ENCODE results near the gene KCNK17.
"Not testable (repeated sequence)": the region's sequence is repeated elsewhere in the genome, so short reads cannot be mapped to it uniquely, and the experiment has no call there.

Gene KCNK17

DNA sequence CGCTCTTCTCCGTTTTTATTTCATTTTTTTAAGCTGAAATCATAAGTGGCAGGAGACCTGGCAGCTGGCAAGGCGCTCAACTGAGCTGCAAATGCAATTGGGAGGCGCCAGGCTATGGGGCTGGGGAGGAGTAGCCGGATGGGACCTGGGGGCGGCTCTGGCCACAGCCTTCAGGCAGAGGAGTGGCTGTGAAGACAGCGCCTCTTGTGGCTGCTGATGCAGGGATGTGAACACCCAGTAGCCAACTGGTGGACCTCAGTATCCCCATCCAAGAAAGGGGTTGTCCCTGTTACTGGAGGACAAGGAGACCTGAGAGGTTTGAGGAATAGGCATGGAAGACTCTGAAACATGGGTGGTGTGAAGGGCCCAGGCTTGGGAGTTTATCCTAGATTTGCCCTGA, 12.6 kb downstream of the KCNK17 start:
- DNase-seq: peak; percentile 16

DNA sequence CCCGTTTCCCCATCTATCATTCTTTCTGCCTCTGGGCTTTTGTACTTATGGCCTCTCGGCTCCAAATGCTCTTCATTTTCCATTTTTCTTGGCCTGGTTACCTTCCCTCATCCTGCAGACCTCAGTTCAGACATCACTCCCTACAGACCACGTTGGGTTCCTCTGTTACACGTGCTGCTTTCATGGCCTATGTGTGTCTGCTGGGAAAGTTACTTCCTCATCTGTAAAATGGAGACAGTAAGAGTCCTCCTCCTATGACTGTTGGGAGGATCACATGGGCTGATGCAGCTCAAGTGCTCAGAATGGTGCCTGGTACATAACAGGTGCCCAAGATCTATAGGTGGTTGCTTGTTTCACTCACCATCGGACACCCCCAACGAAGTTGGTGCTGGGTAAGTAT, 13.5 kb downstream of the KCNK17 start:
- DNase-seq: no peak

DNA sequence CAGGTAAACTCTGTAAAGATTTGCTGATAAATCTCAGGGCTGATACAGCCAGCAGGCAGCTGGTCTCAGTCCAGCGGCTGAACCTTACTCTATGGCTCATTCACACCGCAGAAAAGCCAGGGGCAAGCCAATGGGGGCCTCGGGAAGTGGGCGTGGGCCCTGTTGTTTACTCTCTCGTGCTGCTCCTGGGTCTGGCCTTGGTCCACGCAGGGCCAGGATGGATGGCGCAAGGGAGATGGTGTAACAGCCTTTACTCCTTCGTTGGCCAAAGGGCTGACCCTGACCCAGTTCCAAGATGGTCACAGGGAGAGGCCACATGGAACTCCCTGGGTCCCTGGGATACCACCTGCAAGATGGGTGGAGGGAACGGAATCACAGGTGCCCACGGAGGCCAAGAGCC, 16.2 kb downstream of the KCNK17 start:
- no peak for DNase-seq

DNA sequence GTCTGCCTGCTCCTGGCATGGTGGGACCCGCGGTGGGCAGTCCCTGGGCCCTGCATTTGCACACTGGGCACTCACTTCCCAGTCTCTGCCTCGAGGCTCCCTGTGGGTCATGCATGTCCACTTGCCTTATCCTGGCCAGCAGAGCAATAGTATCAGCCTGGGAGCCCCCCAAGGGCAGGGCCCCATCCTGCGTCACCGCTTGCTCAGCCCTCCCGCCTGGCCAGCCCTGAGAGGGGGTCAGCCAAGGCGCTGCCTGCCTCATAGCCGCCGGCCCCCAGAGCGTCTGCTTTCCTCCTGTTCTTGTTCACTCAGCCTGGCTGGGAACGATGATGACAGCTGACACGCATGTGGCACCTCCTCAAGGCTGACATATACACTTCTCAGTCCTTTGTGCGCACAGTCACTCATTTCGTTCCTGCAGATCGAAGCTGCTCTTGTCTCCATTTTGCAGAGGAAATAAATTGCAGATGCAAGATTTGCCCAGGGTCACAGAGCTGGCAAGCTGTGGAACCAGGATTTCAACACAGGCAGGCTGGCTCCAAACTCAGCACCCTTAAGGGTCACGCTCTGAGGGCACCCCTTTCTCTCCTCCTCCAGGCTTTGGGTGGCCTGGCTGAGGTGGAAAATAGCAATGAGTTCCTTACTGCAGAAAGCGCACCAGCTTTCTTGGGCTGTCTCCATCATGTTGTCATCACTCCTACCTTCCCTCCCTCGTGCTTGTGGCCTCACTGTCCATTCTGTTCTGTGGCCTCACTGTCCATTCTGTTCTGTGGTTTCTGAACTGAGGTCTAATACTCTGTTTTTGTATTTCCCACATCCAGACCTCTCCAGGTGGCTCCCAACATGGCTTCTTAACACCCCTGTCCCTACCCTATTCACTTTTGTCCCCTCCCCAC, 17.2 kb downstream of the KCNK17 start:
- no peak for DNase-seq

DNA sequence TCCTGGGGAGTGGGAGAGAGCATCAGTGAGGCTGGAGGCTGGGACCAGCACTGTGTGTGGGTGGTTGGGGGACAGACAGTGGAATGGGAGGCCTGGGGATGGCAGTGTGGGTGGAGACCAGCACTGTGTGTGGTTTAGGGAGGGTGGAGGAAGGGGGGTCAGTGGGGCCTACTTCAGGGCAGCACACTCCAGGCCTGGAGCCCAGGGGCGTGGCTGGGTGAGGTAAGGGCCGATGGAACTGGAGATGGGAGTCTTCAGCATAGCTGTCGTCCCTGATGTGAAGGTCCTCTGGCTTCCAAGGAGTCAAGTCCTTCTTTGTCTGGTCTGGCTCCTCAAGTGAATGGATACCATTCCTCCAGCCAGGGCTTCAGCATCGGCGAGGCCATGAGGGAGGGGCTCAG, 18.6 kb downstream of the KCNK17 start:
- DNase-seq: peak; percentile 10

DNA sequence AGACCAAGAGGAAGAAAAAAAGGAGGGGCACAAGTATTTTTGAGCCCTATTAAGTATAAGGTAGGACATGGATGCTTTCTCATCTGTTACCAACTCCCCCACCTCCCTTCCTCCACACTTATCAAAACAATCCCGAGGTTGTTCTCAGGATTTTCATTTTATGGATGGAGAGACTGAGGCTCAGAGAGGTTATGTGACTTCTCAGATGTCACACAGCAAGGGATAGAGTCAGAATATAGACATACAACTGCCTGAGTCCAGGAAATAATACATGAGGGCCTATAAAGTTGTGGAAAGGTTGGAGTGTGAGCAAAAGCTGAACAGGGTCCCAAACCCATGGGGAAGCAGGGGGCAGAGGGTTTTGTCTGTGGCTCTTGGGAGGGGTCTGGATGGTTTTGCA, 19.3 kb downstream of the KCNK17 start:
- no peak for DNase-seq

DNA sequence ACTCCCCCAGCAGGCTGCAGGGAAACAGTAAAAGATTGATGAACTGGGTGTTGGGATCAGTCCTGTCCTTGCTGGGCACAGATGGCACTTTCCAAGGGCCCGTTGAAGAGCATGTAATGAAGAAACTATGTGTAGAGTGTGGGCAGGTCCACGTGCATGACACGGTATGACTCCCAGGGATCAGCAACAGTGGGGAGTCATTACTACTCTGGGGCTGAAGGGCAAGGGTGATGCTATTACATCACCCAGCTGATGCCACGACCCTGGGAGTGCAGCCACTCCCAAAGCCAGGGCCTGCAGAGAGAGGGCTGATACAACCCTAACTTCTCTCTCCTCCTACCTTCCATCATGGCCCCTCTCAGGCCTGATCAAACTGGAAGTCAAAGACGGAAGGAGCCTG, 20.1 kb downstream of the KCNK17 start:
- no peak for DNase-seq

DNA sequence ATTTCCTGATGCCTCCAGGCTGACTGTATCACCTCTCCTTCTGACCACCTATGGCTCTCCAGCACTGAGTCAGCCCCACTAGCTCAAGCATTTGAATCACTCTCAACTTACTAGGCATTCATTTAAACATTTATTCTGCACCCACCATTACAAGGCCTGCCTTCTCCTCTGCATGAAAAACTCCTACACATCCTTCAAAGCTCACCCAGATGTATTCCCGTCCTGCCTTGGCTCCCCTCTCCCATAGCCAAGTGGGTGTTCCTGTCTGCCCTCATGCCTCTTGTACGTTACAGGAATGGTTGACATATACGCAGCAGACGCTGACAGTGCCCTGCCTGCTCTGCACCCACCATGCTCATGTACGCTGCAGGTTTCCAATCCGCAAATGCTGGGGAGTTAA, 21.6 kb downstream of the KCNK17 start:
- DNase-seq: no peak

DNA sequence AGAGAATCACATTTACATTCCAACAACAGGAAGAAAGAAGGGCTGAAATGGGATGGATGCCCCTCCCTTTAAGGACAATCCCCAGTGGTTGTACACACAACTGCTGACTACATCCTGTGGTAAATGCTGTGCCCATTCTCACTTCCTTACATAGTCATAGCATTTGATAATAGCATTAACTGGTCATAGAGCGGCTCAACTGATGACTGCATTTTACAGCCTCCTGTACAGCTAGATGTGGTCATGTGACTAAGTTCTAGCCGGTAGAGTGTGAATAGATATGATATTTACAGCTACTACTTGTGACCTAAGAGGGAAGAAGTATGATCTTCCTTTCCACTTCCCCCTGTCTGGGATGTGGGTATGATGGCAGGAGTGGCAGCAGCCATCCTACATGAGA, 24.7 kb downstream of the KCNK17 start:
- no peak for DNase-seq

DNA sequence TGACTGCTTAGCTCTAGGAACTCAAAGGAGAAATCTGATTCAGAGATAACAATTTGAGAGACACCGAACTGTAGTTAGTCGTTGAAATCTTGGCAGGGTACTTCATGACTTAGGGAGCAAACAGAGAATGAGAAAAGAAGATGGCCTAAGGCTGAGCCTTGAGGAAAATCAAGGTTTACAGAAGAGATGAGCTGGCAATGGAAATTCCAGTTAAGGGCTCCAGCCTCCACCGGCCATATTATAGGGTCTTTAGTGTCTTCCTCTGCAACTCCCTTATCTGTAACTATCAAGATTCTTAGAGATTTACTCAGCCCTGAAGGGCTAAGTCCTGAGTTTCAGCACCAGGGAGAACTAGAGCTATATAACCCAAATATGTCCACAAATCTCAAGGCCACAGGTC, 26.6 kb downstream of the KCNK17 start:
- DNase-seq: no peak

DNA sequence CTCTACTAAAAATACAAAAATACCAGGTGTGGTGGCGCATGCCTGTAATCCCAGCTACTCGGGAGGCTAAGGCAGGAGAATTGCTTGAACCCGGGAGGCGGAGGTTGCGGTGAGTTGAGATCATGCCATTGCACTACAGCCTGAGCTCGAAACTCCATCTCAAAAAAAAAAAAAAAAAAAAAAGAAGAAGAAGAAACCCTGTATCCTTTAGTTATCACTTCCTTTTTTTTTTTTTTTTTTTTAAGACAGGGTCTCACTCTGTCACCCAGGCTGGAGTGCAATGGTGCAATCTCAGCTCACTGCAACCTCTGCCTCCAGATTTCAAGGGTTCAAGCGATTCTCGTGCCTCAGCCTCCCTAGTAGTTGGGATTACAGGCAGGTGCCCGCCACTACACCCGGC, 27.6 kb downstream of the KCNK17 start:
- DNase-seq: not testable (repeated sequence)

DNA sequence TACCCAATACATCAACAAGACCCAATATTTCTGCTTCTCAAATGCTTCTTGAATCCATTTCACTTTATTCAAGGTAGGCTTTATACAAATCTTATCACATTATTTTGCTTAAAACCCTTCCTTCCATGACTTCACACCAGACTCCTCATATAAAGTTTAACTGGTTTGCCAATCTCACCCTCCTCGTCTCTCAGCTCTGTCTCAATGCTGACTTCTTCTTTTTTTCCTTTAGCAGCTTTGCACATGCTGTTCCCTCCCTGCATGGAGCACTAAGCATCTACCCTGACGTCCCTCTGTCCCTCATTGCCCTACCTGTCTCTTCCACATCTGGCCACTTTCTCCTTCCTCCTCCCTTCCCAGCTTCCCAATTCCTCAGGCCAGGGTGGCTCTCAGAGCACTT, 31.4 kb downstream of the KCNK17 start:
- DNase-seq: no peak

DNA sequence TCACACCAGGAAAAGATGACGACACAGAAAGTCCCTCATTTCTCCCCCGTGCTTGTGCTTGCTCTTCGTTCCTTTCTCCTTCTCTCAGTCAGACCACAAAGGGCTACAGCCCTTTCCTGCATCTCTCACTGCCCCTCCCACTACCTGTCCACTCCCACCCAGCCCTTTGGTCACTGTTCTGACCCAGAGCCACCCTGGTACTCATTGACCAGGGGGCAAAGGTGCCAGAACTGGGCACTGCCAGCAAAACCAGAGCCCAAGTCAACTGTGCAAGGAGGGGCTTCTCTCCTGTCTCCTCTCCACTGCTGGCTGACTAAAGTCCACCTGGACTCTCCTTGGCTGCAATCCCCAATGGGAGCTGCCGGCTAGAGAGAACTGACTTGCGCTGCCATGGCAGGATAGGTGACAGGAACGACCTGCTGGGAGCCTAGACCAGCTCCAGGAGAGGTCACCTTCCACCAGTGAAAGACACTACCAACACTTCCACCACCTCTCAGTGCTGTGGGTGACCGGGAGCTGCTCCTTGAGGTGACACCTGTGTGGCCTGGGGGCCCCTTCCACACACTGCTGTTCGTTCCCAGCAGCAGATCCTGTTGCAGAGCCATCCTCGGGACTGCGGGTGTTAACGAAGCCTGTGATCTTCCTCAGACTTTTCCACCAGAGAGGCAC, 32.8 kb downstream of the KCNK17 start:
- no peak for DNase-seq

DNA sequence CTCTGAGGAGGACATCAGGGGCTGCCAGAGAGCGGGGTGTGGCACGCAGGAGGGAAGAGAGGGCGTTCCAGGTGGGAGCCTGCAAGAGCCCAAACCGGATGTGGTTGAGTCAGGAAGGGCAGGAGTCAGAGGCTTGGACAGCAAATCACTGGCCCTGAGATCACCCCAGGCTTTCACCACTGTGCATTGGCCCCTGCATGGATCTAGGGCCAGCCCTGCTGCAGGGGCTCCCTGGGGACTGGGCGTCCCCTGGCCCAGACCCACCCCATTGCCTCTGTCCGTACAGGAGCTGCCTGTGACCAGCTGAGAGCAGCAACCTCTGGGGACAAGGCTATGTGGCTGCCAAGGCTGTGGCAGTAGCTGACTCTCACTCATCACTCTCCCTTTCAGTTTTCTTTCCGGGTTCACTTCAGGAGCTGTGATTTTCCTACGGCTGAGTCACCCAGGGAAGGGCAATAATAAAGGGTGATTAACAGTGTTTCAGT, 33.9 kb downstream of the KCNK17 start:
- no peak for DNase-seq

DNA sequence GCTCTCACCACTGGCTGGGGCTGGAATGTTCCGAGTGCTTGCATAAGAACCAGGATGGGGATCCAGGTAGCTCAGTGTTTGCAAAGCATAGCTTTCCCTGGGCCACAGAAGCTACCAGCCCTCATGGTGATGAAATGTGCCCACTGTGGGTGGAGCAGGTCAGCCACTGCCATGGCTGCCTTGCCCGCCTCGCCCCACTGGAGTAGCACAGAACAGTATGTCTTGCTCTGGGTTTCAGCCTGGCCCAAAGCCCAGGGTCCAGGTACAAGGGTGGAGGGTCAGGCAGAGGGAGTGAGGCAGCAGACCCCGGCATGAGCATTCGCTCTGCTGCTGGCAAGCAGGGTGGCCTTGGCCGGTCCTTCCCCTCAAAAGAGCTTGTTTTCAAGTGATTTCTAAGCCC, 34.7 kb downstream of the KCNK17 start:
- no peak for DNase-seq

DNA sequence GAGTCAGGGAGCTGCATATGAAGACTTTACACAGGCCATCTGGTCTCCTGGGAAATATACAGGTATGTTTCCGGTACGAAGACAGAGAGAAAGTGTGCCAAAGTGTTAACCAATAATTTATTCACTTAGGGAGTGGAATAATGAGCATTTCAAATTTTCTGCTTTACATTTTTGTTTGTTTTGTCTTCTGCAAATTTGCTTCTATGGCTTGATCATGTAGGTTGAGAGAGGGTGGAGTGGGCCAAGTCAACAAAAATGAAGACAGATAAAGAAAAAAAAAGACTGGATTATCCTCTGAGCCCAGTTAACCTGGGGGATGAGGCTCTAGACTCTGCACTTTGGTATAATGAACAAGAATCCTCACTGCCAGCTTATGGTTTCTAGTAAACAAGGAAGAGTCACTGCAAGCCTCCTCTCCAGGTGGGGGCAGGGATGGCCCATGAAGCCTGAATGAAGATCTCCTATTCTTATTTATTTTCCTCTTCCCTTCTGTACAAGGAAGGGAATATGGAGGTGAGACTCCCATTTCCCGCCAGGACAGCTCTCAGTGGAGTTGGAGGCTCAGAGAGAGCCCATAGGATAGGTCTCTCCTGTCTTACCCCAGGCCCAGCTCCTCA, 37.7 kb downstream of the KCNK17 start:
- no peak for DNase-seq

DNA sequence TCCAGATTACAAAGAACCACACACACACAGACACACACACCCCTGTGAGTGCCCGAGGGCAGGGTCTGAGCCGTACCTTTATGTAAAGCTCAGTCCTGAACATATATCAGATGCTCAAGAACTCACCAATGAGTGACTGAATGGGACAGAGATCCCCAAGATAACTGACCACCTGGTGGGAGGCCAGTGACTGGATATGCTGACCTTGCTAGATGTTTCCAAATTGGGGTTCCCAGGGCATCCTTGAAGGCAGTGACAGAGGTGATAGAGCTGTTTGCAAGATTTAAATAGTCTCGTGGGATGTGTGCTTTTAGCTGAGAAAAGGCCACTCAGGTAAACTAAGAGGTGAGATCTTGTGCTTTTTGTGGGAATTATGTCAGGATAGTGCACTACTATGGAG, 39.3 kb downstream of the KCNK17 start:
- no peak for DNase-seq

DNA sequence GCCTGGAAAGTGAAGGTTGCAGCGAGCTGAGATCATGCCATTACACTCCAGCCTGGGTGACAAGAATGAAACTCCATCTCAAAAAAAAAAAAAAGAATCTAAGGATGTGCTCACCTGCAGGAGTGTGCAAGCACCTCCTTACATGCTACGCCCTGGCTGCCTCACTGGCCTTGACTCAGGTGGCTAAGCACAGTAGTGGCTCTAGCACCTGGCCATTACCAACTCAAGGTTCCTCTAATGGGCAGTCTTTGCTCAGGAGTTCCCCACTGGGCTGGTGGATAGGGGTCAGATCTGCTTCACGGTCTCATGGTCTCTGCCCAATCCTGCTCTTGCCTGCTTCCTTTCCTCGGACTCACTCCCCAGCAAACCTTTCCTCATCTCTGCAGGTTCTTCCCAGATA, 39.7 kb downstream of the KCNK17 start:
- no peak for DNase-seq

DNA sequence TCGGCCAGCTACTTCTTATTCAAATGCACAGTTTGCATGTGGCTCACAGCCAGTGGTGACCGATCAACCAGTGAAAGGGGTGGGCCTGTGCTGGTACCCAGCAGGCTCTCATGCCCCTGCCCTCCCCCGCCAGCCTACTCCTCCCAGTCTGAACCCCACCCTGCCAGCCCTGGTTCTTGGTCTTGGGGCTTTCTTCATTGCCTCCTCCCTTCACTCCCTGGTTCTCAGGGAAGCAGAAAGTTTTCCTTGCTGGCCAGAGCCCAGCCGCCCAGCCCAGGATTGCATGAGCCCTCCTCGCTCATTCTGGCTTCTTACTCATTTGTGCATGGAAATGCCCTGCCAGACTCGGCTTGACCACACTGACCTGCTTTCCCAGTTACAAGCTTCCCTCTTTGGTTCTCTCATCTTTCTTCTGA, 40.8 kb downstream of the KCNK17 start:
- no peak for DNase-seq

DNA sequence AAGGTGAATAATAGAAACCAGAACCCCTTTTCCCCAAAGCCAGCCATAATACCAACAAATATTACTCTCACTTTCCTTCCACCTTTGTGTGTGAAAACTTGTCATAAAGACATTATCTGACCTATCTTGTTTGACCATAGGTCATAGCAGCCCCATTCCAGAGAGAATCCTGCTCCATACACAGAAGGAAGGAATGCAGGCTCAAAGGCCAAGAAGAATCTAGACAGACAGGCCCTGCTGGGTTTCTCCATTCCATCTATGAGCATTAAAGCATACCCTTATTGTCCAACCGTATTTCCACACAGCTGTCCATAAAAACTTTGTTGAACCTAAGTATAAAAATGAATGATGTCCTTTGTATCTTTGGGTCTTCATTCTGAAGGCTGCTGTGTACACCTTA, 44.3 kb downstream of the KCNK17 start:
- DNase-seq: no peak

DNA sequence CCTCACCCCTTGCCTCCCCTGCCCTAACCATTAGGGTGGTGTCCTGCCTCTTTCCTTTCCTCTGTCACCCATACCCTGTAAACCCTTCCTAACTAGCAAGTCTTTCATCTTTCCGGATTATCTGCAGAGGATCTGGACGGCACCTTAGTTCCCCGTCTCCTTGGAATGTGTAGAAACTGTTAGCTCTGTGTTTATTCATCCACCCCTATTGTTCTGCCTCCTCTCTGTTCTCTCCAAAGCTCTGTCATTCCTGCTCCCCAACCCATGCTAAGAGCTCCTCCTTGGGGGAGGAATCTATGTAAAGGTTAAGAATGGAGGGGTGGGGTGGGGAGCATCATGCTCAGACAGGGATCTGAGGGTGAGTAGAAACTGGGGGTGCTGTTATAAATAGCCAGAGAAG, 45.5 kb downstream of the KCNK17 start:
- no peak for DNase-seq

DNA sequence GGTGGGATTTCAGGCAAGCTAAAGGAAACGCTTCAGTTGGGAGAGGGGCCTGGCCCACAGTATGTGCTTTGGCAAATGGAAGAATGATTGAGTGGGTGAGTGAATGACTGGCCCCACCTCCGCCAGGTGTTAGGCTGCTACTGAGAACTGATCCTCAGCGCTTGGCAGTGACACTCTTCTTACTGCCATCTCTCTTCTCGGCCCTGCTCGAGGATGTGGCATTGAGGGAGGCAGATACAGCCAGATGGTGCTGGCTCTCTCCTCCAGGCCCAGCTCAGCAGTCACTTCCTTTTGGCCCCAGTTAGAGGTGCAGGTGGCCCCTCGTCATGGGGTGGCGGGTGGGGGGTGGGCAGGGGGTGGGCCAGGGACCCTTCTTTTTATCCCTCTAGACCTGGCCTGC, 46.0 kb downstream of the KCNK17 start:
- no peak for DNase-seq

DNA sequence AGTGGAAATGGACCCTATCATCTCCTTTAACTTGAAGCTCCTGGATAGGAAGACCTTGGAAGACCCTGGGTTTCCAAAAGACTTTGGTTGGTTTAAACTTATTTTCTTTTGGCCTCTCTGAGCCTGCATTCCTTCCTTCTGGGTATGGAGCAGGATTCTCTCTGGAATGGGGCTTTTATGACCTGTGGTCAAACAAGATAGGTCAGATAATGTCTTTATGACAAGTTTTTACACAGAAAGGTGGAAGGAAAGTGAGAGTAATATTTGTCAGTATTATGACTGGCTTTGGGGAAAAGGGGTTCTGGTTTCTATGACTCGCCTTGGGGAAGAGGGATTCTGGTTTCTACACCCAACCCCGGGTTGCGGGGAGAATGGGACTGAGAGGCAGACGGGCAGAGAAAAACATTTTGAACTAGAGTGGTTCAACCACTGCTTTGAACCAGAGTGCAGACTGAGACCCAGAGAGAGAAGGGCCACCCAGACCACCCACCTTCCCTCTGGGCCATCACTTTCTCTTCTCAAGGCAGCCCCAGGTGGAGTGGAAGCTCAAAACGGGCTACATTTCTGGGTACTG, 47.4 kb downstream of the KCNK17 start:
- DNase-seq: no peak

DNA sequence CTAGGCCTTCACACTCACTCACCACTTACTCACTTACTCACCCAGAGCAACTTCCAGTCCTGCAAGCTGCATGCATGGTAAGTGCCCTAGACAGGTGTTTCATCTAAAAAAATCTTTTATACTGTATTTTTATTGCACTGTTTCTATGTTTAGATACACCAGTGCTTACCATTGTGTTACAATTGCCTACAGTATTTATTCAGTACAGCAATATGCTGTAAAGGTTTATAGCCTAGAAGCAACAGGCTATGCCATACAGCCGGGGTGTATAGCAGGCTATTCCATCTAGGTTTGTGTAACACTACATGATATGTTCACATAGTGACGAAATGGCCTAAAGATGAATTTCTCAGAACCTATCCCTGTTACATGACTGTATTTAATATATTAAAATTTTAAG, 47.8 kb downstream of the KCNK17 start:
- DNase-seq: no peak
